AG09309 (cell line): ENCODE data around the gene FBXW11.

Experiments
- DNase-seq: peaks from one replicate; pipeline ENCODE4 v3.0.0-alpha.2; 2010; ENCODE audit warnings: low read depth
- H3K4me3 ChIP-seq: 2 replicates; pipeline ENCODE4 v1.5.1; 2011; ENCODE audit warnings: mild to moderate bottlenecking, low read depth, low read length, moderate library complexity; ENCODE audit not compliant: control insufficient read depth
- TF ChIP-seq, protein P1 (sequence below): IDR thresholded peaks from 2 replicates; pipeline ENCODE4 v1.5.1; 2011; ENCODE audit warnings: mild to moderate bottlenecking, low read depth, low read length, inconsistent platforms; ENCODE audit not compliant: insufficient read depth, control insufficient read depth; ENCODE audit errors: missing control alignments

Gene FBXW11

GRCh38 chr5:171857489-171857876 is 149.0 kb downstream of the FBXW11 start:
- no peak for DNase-seq
- no peak overlapping the region for H3K4me3 ChIP-seq
- TF ChIP-seq, protein P1, sequence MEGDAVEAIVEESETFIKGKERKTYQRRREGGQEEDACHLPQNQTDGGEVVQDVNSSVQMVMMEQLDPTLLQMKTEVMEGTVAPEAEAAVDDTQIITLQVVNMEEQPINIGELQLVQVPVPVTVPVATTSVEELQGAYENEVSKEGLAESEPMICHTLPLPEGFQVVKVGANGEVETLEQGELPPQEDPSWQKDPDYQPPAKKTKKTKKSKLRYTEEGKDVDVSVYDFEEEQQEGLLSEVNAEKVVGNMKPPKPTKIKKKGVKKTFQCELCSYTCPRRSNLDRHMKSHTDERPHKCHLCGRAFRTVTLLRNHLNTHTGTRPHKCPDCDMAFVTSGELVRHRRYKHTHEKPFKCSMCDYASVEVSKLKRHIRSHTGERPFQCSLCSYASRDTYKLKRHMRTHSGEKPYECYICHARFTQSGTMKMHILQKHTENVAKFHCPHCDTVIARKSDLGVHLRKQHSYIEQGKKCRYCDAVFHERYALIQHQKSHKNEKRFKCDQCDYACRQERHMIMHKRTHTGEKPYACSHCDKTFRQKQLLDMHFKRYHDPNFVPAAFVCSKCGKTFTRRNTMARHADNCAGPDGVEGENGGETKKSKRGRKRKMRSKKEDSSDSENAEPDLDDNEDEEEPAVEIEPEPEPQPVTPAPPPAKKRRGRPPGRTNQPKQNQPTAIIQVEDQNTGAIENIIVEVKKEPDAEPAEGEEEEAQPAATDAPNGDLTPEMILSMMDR: no peak

- DNase-seq: no peak
- TF ChIP-seq, protein P1: no peak
- H3K4me3 ChIP-seq: no peak overlapping the region
Measured at GRCh38 chr5:171855798-171856763, 150.4 kb downstream of the FBXW11 start.

DNA sequence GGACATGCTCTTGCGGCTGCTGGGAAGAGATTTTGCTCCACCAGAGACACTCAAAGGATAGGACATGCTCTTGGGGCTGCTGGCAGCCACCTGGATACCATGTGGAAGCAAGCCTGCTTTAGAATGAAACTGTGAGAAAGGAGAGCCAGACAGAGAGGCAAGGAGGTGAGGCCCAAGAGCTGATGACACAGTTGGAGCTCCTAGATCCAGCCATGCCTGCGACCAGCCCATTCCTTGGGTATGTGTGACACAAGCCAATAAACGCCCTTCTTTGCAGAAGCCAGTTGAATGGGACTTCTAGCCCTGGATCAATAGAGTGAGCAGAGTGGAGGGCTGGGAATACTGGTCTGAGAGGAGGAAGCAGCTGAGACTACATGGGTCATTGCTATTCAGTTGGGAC is 151.2 kb downstream of the FBXW11 start:
- TF ChIP-seq, protein P1: no peak
- H3K4me3 ChIP-seq: no peak overlapping the region
- no peak for DNase-seq

- no peak for DNase-seq
Measured at GRCh38 chr5:171852255-171852681, 154.2 kb downstream of the FBXW11 start.

DNA sequence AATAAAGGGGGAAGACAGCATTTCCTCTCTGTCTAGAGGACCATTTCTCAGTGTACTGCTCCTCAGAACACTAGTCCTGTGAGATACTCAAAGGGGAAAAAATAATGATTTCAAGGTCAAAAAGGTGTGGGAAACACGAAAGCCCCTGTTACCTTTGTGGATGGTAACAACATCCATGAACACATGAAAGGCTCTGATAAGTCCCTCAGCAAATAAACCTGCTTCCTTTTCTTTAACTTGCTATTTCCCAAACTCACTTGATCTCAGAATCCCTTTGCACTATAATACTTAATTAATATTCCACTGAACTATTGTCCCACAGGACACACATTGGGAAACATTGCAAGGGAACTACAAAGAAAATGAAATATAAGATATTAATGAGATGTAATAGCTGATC is 155.2 kb downstream of the FBXW11 start:
- TF ChIP-seq, protein P1: no peak
- no peak for DNase-seq
- no peak overlapping the region for H3K4me3 ChIP-seq

More at GRCh38 chr5:171852255-171852681, 154.2 kb downstream of the FBXW11 start:
- no peak overlapping the region for H3K4me3 ChIP-seq
- TF ChIP-seq, protein P1: no peak

DNA sequence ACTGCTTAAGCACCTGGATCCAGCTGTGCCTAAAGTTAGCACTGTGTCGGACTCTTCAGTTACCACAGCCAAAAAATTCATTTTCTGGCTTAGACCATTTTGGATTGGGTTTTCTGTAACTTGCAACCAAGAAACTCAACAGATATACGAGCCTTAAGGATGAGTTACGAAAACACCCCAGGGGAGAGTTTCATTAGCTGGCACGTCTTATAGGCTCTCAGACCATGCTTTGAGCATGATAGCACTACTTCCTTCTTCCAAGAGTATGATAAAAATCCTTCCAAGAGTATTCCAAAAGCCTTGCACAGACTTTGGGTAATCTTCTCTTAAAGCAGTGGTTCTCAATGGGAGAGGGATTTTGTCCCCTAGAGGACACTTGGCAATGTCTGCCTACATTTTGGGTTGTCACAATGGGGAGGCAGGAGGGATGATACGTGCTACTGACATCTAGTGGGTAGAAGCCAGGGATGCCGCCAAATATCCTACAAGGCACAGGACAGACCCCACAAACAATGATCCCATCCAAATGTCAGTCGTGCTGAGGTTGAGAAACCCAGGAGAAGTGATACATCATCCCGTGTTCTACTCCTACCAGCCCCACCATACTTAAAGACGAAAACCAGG is 156.0 kb downstream of the FBXW11 start:
- TF ChIP-seq, protein P1: peak; percentile 39
- H3K4me3 ChIP-seq: no peak overlapping the region
- no peak for DNase-seq
